ENCODE measurements around the gene SKI. TPM values are rescaled to one million over a fixed set of nuclear protein-coding genes. Genes with fewer than 3 reads are reported as not detected.
A peak's percentile ranks its signal among the peaks of the same experiment; 100 is the strongest.

SKI gene
- total and polyA plus RNA-seq, 2 of the 8 experiments (the other 6 are each of a cell fraction or from before 2014, with no cell fraction given): 8.3 to 87.6 TPM

DNA sequence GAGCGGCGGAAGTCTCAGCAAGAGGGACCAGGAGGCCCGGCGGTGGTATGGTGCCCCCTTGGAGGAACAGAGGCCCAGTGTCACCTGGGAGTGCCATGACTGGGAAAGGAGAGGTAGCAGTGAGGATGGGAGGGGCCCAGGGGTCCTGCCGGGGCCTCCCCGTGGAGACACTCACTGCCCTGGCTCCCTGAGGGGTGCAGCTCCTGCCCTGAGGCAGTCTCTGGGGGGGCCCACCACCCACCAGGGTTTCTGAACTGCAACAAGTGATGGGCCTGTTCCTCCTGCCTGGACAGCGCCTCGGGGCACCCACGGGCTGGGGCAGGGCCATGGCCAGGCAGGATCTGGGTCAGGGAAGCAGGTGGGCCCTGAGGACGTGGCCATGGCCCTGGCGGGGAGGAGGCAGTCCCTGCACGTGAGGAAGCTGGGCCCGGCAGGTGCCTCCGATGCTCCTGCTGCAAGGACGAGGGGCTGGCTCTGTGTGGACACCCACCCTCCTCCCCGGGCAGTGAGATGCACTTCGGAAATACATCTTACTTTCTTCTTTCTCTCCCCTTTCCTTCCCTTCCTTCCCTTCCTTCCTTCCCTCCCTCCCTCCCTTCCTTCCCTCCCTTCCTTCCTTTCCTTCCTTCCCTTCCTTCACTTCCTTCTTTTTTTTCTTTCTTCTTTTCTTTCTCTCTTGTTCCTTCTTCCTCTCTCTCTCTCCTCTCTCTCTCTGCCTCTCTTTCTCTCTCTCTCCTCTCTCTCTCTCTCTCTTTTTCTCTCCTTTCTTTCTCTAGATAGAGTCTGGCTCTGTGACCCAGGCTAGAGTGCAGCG, 96.6 kb downstream of the SKI start:
- no peaks in the 10 kb centered on the region; a peak in 1 of 7 replicates for H3K27me3 ChIP-seq (replicated peaks in 1 of 4; ENCODE audit: control insufficient read depth in 3 of 4, extremely low read depth in 1 of 4, insufficient read depth in 3 of 4, low read length in 3 of 4)
- no peak overlapping the region for H2BK15ac ChIP-seq (ENCODE audit: low read length)
- no peak overlapping the region for H4K5ac ChIP-seq (ENCODE audit: insufficient read length, low read depth, low read length)
- H3K23ac ChIP-seq (ENCODE audit: insufficient read length): no peak overlapping the region
- no peak overlapping the region for H3K18ac ChIP-seq (ENCODE audit: extremely low read depth, low read length)
- no peak overlapping the region for H3K4me2 ChIP-seq (ENCODE audit: insufficient read depth in 1 of 2, low read depth in 2 of 2, low read length in 2 of 2)
- DNase-seq (ENCODE audit: low read depth in 1 of 2, low spot score in 2 of 2) (no peak), FAIRE-seq (no peak)
- H3K4me3 ChIP-seq (ENCODE audit: extremely low read depth in 1 of 4, insufficient read depth in 2 of 4, low read depth in 3 of 4, low read length in 4 of 4): no peak overlapping the region
- no peaks in the 10 kb centered on the region; the same call in 1 of the 2 replicates for H3K23me2 ChIP-seq (ENCODE audit: low read depth, low read length)
- H3K4ac ChIP-seq (replicated peaks; ENCODE audit: insufficient read length, low read depth, low read length): no peak overlapping the region
- no peak overlapping the region for H4K8ac ChIP-seq (ENCODE audit: extremely low read depth, insufficient read depth, low read length)
- H2AFZ ChIP-seq (ENCODE audit: low read length): no peak overlapping the region
- H3K9ac ChIP-seq (replicated peaks in 1 of 4; ENCODE audit: extremely low read depth in 1 of 4, low read depth in 3 of 4, low read length in 3 of 4): no peak overlapping the region
- H3K9me3 ChIP-seq (ENCODE audit: insufficient read depth in 2 of 2, low read depth in 1 of 2, low read length in 1 of 2): no peaks in the 10 kb centered on the region
- H3K36me3 ChIP-seq (ENCODE audit: control insufficient read depth in 2 of 4, insufficient read depth in 4 of 4, low read length in 3 of 4): no peaks in the 10 kb centered on the region
- H2BK5ac ChIP-seq (ENCODE audit: low read depth, low read length): no peak overlapping the region
- H3K27ac ChIP-seq (ENCODE audit: low read depth, low read length): no peak overlapping the region
- no peak overlapping the region for H3K14ac ChIP-seq (ENCODE audit: insufficient read length)
- H3K79me1 ChIP-seq (ENCODE audit: low read depth, low read length): no peaks in the 10 kb centered on the region
- 0 out of 2 replicates have a peak overlapping the region, but pooled peaks have one; percentile 8 for H2AK5ac ChIP-seq (ENCODE audit: low read depth, low read length)
- H3K4me1 ChIP-seq (replicated peaks in 1 of 4; ENCODE audit: control insufficient read depth in 3 of 4, insufficient read depth in 4 of 4, low read length in 3 of 4): peaks cover 0 to 9% (median 4%) of the 10 kb centered on the region in 4 experiments; a peak in 4 of 7 replicates
- H2BK20ac ChIP-seq (ENCODE audit: low read length): no peak overlapping the region
- H3K79me2 ChIP-seq (ENCODE audit: control insufficient read depth in 1 of 2, insufficient read depth in 2 of 2, low read length in 2 of 2): no peaks in the 10 kb centered on the region
- H4K20me1 ChIP-seq (replicated peaks in 1 of 2; ENCODE audit: control insufficient read depth in 1 of 2, insufficient read depth in 2 of 2, low read length in 2 of 2): no peaks in the 10 kb centered on the region
- ChIA-PET POLR2A (ENCODE audit: partially characterized antibody) (interaction anchor here (1.1 kb wide), 1 partner anchor 18 kb away, joined by 3 read pairs; no protein-coding TSS in a partner anchor), CTCF (ENCODE audit: partially characterized antibody) (interaction anchor here (1.0 to 1.9 kb wide), 4 partner anchors 9 to 127 kb away, joined by 3 to 9 read pairs (median 4); no protein-coding TSS in a partner anchor)
- H2BK12ac ChIP-seq (ENCODE audit: low read depth, low read length): no peak overlapping the region
- no peak overlapping the region for H3K56ac ChIP-seq (replicated peaks; ENCODE audit: insufficient read length, low read depth, low read length)
- no peak overlapping the region for H2BK120ac ChIP-seq (replicated peaks; ENCODE audit: low read depth, low read length)
- 92% methylated on average over 13 of the region's 18 CpGs; no CpG with 5 or more reads in 1 of the 2 experiments for WGBS, 2 experiments (ENCODE audit: extremely low coverage in 1 of 2, insufficient coverage in 1 of 2, insufficient read length in 1 of 2, insufficient replicate concordance in 2 of 2, low coverage in 1 of 2, low lambda C conversion rate in 2 of 2, missing lambda C conversion rate in 1 of 2)
- H4K91ac ChIP-seq (replicated peaks; ENCODE audit: insufficient read length, low read length): no peak overlapping the region
- TF ChIP-seq SAP30 (IDR thresholded peaks at IDR 0.05; ENCODE audit: insufficient read depth, insufficient replicate concordance, low read length): no peak

All from H1 (cell line).